Stimulated activated CD4-positive, alpha-beta T cell treated with anti-CD3 and anti-CD28 coated beads, Interleukin-1b, Interleukin-23, amount 100 ng/mL, for 48 hours (primary cell): ENCODE measurements around the gene ZIC4.

ENCODE experiments used
- DNase-seq: peaks from one replicate; pipeline ENCODE4 v3.0.0-alpha.2; 2020

ZIC4 gene

DNA sequence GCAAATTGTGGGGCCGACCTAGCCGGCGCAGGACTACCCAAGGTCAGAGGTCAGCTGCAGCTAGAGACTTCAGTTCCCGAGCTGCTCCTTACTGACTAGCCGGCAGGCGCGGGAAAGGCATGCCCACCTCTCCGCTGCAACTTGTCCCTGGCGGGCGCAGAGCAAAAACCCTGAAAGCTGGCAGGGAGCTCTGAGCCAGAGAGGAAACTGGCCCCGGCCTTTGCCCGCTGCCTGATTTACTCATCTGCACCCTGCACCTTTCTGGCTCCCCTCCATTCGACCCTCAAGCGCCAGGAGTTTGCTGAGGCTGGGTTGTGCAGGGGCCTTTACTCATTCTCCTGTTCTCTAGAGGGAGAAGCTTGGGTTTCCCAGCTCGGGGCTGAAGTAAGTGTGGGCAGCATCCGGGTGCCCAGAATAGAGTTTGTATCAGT, 1.5 kb downstream of the ZIC4 start:
- no peak for DNase-seq

DNA sequence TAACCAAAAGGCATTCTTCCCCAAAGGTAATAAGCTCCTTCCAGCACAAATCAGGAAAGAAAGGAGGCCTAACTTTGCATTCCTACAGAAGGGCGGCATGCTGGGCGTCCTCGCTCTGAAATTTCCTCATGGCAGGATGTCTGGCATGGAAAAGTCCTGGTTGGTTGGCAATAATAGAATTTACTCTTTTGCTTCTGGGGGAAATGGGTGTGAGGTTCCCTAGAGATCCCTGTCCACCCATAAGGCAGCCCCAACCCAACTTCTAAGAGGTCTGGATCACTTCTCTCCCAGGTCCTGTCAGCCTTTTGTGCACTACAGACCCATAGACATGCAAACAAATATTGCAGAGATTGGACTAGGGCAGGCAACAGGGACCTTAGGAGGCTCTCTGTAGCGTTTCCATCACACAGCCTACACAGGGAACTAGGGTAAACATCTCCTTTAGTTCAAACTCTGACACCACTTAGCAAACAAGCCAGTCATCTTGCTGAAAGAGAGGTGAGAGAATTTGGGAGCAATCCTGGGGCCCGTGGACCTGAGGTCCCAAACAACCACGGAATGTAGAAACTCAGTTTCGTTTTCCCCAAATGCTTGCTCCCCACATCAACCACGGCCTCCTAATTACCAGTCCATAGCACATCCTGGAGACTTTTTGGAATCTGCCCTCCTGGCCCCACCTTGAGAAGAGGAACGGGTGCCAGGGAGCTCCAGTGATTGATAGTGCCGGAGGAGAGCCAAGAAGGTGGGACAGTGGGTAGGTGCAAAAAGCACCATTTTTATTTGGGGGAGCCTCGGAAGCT, 2.1 kb downstream of the ZIC4 start:
- no peak for DNase-seq

DNA sequence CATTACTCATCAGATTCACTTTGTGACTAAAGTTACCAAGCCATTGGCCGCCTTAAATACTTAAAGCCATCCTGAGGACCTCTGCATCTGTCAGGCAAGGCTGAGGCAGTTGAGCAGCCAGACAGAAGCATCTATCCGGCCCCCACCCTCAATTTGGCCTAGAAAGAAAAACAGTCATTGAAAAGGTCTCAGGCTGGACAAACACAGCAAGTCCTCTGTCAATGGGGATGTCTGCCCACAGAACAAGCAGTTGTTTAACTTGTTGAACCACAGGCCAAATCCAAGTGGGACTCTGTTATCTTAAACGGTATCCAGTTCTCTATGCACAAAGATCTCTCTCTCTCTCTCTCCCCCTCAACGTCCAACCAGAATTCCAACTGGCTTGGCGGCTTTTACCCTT, 2.8 kb downstream of the ZIC4 start:
- DNase-seq = no peak

DNA sequence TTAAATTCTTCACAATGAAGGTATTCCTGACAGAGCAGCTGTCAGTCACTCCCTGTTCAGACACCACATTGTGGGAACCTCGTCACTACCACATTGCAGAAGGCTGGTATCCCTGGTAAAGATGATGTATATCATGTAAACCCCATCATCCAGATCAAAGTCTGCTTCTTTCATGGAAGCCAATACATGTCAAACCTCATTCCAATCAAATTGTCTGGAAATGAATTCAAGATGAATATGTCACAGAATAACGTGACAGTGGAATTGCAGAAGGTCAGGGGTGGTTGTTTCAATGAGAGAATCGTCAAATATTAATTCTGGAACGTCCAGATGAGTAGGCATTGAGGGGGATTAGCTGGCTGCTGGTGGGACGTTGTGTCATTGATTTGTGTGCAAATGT, 4.2 kb downstream of the ZIC4 start:
- DNase-seq = no peak

DNA sequence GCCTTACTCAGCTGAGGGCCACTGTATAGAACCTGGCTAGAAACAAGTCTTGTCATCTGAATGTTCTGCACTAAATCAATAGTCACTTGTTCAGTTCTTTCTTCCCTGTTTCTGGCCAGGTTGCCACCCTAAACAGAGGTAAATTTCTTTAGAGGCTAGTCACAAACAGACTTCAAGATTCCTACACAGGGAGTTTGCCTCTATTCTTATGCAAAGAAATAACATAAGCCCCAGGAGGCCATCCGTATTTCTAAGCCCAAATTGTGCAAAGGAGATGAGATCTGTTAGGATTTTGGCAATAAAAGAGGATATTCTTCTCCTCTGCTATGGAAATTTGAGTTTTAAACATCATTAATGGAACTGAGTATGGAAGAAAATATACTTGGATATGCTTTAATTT, 4.9 kb downstream of the ZIC4 start:
- DNase-seq = no peak

DNA sequence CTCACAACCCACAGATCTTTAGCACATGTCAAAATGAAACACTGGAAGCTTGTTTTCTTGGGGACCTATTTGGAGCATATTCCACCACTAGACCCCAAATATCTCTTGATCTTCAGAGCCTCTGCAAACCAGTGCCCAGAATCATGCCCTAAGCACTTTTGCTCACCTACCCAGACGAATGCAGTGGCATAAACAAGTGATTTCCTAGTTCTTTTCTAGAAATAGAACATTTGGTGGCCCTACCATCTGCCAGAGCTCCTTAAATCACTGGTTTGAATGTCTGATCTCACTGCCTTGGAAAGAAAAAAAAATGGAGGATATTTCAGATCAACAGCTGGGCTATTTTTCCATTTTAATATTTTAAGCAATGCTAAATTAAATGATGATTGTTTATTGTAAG, 5.3 kb downstream of the ZIC4 start:
- DNase-seq = no peak

DNA sequence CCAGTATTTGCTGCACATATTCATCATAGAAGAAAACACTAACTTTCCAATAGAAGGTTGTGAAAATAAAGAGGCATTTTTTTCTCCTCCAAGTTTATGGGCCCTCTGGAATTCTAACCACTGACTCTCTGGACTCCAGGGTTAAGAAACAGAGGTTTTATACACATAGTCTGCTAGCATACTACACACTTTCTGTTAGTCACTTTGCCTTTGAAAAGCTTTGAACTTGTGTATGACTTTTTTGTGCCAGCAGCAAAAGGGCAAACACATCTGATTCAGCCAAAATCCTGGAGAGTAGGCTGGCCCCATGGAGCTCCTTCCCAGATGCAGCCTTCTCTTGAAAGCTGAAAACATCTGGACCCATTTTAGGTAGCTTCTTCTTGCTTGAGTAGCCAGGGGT, 6.2 kb downstream of the ZIC4 start:
- DNase-seq = no peak

DNA sequence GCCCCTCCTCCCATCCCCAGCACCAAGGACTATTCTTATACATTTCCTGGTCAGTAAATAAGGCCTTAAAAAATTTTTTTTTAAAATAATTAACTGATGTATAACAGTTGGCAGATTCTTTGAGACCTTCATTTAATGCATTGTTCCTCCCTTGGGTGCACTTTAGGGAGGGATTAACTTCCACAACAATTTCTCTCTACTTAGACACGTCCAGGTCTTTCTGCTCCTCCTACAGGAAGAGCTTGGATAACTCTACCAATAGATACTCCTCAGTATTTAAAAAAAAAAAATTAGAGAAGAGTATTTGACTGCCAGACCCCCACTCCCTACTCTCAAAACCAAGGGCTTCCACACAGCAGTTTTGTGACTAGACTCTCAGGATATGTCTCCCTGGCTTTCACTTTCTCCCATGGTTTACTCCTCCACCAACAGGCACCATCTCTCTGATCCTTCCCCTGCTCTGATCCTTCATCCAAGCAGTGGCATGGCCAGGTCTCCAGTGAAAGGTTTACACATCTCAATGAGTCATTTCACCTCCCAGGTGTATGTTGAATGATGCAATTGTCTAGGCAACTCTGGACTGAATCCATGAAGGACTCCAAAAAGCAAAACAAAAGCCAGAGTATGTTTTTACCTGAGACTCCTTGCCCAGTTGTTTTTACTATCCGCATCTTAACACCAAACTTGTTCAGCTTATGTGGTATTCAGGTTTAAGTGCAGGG, 7.4 kb downstream of the ZIC4 start:
- no peak for DNase-seq

DNA sequence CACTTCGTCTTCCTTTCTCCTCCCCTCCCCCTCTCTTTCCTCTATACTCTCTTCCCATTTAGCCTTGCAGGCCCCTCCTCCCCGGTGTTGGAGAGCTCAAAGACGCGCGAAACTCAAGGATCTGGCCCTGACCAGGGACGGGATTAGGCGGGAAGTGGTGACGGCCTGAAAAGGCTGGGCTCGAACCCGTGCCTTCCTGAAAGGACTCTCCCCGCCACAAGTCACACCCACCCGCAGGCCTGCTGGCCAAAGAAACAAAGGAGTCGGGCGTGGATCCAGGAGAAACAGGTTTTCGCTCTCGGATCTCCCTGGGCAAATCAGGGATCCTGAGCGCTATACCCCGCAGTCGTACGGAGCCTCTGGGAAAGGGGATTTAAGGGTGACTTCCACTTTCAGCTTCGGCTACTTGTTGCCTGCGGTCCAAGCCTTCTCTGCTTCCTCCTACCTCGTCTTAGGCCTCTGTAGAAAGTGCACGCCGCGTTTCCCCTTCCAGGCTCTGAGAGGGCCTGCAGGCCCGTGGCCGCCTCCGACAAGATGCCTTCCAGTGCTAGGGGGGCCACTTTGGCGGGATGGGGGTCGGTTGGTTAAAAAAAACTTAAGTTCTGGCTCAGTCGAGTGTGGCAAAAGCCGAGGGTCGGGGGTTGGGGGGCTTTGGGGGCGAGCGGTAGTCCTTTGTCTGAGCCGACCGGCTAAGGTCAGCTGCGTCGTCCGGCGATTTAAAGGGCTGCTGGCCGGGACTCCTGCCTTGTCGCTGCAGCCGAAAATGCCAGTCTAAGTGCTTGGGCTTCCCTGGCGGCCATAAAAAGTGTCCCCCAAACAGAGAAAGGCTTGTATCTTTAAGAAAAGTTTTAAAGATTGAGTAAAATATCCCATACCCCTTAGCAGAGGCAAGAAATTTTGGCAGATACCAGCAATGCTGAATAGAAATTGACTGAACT, 8.2 kb downstream of the ZIC4 start:
- no peak for DNase-seq

DNA sequence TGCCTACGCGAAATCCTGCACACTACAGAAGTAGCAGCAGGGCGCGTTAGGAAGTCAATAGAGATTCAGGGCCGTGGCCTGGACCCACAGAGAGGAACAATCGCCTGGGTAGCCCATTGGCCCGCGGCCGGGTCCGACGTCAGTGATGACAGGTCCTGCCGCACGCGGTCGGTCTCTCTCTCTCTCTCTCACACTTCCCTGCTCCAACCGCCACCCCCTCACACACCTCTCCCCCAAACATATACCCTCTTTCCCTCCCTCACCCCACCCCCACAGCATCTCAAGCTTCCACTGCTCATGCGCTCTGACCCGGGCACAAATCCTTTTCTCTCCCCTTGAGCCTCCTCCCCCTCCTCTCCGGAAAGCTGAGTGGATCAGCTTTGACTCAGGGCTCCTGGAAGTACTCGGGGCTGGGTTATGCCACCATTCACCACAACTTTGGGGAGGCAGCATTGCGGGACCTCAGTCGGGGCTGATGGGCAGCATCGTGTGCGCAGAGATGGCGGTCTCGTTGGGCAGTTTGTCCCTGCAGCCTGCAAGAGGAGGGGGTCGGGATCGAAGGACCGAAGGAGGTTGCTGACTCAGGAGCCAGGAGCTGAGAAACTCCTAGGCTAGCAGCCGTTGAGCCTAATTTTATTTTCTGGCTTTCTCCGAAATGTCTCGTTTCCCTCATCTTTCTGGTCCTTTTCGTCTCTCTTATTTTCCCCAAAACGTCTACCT, 9.0 kb downstream of the ZIC4 start:
- DNase-seq = no peak

DNA sequence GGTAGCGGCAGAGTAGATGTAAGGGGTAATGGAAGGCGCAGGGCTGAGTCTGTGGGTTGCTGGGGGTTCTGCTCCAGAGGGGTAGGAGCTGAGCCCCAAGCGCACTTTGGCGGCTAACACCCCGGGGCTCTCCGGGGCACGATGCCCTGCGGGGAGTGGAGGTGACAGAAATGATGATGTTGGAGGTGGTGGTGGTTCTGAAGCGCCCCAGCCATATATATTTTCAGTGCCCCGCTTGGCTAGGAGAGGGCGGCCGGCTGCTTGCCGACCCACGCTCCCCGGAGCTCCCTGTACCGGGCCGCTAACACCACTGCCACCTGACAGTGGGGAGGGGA, 9.7 kb downstream of the ZIC4 start:
- no peak for DNase-seq

DNA sequence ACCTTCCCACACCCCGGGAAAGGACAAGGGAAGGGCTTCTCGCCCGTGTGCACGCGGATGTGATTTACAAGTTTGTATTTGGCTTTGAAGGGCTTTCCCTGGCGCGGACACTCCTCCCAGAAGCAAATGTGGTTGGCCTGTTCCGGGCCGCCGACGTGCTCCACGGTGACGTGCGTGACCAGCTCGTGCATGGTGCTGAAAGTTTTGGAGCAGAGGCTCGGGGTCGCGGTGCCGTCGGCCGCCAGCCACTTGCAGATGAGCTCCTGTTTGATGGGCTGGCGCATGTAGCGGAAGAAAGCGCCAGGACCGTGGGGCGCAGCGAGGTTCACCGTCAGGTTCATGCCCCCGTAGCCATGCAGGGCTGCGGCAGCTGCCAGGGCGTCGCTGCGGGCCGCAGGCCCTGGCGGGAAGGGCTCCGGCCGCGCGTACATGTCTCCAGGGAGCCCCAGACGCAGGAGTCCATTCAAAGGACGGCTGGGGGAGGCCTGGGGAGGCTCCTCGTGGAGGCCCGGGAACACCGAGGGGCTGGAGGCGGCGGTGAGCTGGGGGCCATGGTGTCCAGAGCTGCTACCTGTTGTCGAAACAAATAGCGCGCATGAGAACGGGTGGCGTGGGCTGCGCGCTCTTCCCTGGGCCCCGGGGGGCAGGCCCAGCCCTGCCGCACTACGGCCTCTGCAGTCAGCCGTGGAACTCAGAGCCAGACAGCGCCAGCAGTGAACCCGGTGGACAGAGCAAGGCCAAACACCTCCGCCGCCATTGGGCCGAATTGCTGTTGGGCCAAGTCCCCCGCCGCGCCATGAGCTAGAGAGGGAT, 10.2 kb downstream of the ZIC4 start:
- DNase-seq = no peak

DNA sequence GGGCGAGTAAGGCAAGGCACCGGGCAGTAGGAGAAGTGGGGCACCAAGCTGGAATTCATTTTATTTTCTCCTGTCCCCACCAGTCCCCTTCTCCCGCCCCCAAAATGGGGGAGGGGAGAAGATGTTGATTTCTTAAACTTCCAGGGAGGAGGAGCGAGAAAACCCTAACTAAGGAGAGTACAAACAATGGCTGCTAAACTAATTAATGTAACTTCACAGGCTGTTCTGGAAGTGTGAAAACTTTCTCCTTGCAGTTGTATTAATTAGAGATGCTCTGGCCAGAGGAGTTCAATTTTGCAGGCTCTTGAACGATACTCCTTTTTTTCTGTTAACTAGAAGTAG, 11.5 kb downstream of the ZIC4 start:
- DNase-seq = no peak

DNA sequence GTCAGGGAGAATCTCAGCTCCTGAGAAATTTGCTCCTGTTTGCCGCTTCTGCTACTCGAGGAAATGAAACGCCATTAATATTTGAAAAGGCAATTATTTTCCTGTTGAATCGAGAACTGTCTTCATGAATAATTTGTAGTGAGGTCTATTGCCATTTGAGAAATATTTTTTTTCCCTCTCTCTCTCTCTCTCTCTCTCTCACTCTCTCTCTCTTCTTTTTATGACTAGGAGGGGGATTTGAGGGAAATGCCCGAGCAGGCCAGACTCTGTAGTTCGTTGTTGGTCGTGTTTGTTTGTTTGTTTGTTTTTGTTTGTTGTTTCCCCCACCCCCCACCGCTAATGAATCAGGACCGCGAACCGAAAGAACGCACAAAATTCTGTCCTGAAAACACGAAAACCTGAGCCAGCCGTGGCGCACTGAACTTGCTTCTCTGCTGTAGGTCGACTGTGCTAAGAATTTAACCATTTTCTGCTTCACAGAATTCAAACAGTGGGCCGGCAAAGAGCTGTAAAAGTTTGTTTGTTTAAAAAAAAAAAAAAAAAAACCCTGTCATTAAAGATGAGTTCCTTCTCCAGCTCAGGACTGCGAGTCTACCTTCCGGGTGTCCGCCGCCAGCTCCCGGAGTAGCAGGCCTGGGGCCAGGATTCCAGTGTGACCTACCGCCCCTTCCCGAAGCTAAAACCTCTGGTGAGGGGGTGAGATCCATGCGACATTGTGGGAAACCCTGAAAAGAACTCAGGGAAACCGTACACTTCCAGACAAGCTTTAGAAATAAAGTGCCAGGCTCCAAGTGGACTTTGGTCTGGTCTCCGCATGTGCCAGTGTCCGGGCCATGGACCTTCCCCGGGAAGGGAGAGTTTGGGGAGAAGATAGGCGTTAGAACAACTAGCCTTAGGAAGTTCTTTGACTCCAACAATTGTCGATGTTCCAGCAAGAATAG, 12.1 kb downstream of the ZIC4 start:
- DNase-seq = no peak

DNA sequence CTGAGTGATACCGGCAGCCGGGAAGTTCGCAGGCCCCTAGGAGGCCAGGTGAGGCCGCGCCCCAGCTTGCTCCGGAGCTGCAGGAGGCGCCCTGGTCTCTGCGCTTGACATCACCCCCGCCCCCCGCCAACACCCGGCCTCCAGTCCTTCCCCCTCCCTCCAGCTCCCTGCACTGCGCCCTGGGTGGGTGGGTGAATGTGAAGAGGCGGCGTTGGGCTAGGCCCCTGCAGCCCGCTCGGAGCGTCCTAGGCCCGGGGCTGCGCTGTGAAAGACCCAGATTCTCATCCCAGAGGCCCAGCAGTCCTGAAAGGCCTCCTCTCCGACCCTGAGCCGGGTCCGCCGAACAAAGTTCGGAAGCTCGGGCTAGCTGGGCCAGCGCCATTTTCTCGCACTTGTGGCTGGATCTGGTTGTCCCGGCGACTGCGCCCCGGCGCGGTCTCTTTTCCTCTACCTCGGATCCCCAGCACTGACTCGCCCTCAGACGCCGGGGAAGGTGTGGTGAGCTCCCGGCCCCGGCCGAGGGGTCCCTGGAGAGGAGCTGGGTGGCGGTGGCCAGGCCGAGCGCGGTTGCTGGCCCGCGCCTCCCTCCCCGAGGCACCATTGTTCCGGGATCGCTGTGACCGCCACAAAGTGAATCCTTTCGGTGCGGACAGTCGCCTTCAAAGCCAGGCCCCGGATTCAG, 12.9 kb downstream of the ZIC4 start:
- no peak for DNase-seq

DNA sequence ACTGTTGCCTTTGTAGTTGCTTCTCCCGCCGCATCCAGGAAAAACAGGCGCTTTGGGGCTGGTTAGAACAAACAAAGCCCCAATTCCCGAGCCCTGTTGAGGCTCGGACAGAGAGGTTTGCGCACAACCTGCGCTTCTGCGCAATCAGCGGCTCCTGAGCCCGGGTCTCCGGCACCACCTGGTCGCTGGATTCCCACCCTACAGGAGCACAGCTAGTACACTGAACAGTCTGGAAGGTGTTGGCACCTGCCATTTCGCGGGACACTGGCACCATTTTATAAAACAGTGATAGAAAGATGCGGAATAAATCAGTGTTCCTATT, 13.8 kb downstream of the ZIC4 start:
- DNase-seq = no peak

DNA sequence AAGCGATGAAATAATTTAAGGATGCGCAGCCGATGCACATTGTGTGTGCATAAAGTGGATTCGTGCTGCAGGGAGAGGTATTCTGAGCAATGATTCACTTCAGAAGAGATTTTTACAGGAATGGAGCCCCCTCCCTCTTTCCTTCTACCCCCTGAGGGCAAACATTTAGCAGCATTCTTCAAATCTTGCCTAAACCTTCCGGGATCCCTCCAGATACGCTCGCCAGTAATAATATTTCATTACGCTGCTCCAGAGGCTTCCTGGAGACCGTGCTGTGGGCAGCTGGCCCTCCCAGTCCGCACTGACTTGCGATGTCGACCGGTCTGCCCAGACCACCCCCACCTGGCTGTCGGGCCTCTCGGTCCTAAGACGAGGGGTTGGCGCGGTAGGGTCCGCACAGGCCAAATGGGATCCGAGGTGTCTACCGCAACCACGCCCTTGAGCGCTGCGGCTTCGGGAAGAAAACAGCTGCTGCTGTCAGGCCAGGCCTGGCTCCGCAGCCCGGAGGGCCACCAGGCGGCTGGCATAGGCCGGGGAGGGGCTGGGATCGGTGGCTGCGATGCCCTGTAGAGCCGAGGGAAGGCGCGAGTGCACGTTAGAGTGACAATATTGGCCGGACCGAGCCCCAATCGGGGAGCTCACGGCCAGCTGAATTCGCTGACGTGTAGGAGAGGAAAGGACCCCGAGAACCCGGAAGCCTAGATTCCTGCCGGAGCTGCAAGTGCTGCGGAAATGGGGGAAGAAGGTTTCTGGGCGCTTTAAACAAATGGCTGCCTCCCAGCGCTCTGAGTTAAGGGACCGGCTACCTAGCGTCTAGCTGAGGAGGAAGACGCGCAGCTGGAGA, 14.3 kb downstream of the ZIC4 start:
- DNase-seq = no peak

DNA sequence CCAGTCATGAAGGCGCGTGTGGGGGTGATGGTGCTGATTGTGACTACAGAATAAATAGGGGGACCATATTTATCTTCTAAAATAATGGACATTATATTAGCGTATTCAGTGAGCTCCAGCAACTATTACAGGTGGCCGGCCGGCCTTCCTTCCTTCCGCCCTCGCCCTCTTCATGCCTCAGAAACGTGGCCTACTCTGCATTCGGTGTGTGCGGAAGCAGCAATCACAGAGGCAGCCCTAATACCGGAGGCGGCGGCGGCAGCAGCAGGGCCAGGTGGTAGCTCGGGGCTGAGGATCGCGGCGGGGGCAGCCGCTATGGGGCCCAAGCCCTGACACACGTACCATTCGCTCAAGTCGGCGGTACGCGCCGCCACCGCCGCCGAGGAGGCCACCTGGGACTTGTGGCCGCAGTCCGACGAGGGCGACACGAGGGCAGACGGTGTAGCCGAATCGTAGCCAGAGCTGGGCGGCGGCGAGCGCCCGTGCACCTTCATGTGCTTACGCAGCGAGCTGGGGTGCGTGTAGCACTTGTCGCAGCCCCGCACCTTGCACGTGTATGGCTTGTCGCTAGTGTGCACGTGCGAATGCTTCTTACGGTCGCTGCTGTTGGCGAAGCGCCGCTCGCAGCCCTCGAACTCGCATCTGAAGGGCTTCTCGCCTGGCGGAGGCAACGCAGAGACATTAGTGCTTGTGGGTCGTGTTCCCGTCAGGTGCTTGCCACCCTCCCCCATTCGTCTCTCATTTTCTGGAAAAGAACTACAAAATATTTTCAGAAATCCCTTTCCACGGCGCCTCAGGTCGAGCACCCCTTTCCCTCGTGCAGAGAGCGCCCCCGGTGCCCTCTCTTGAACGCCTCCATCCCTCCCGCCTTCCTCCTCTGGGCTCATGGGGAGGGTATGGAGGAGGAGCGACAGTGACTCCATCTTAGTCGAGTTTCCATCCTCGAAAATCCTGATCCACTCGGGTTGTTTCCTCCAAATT, 15.5 kb downstream of the ZIC4 start:
- no peak for DNase-seq
